ENCODE data around the gene ZSCAN12.

Gene ZSCAN12

DNA sequence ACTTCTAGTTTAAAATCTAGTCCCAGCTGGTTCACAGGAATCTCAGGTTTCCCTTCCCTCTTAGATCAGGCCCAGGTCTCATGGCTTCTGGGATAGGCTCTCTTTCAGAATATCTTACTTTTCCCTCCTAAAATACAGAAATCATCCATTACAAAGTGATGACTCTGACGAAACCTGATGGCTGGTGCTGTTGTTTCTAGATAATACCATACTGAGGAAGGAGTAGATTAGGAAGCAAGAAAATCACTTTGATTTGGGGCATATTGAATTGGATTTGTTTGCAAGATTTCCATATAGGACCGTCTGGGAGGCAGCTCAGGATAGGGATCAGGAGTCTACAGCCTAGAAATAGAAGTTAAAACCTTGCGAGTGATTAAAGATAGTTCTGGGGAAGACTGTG lies 46.2 kb downstream of the ZSCAN12 start:
- no peak overlapping the region for H3K27ac ChIP-seq
- no peak overlapping the region for H3K4me3 ChIP-seq
- H3K9me3 ChIP-seq (replicated peaks in 1 of 11) = peaks cover 0 to 23% (median 18%) of the 10 kb centered on the region in 11 experiments; a peak in 15 of 22 replicates

DNA sequence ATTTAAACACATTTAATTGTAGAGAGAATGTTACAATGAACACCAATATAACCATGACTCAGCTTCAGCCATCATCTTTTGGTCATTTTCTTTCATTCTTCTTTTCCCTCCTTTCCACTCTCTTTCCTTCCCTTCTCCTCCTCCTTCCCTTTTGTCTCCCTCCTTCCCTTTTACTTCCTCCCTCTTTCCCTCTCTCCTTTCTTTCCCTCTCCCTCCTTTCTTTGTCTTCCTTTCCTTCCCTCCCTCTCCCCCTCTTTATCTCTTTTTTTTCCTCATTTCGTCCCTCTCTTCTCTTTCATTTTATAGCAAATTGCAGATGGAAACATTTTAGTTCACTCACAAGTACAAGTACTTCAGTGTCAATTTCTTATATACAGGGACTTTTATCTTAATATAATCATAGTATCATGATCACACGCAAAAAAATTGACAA lies 48.0 kb downstream of the ZSCAN12 start:
- Histone ChIP-seq H3K9me3 (replicated peaks in 1 of 11) (peaks cover 0 to 23% (median 18%) of the 10 kb centered on the region in 11 experiments; a peak in 15 of 22 replicates), H3K36me3 (peaks cover 0 to 16% (median 13%) of the 10 kb centered on the region in 11 experiments; a peak in 15 of 22 replicates), H4K20me1 (peaks cover 0 to 13% (median 0%) of the 10 kb centered on the region in 11 experiments; a peak in 6 of 22 replicates), H3K27me3 (no peaks in the 10 kb centered on the region), H3K27ac (peak overlapping the region in 1 of 11 experiments; percentile 28; a peak in 2 of 22 replicates), H3K4me3 (peak overlapping the region in 3 of 10 experiments; percentile 77 to 88 (median 79); a peak in 2 of 20 replicates), H3K4me1 (peaks cover 24 to 32% (median 27%) of the 10 kb centered on the region in 10 experiments), H3K4me2 (peak overlapping the region; percentile 70 to 93 (median 78)), H3K9ac (no peak overlapping the region)
- TF ChIP-seq Cebpa-rat (IDR thresholded peaks at IDR 0.05) = no peak

More for the DNA sequence above, 46.2 kb downstream of the ZSCAN12 start:
- Histone ChIP-seq H3K4me2 (no peak overlapping the region), H4K20me1 (peaks cover 0 to 15% (median 0%) of the 10 kb centered on the region in 11 experiments; a peak in 6 of 22 replicates), H3K9ac (no peak overlapping the region), H3K4me1 (peaks cover 24 to 36% (median 29%) of the 10 kb centered on the region in 10 experiments), H3K36me3 (peaks cover 0 to 16% (median 13%) of the 10 kb centered on the region in 11 experiments; a peak in 15 of 22 replicates), H3K27me3 (no peaks in the 10 kb centered on the region)
- no peak for TF ChIP-seq Cebpa-rat (IDR thresholded peaks at IDR 0.05)

DNA sequence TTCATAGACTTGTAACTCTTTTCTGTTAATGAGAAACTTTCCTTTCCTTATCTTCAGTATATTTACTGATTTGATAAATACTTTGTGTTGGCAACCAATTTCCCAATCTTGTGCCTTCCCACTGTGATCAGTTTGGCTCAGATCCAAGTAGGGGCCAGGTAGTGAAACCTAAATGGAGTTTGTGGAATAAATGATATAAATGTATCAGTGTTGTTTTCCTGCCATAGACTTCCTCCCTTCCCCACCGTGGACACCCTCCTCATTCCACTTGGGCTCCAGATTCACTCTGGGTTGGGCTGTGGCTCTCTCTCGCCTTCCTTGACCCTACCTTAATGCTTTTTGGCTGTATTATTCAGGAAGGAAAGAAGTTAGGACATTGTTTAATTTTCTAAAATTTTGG lies 48.5 kb downstream of the ZSCAN12 start:
- H3K27me3 ChIP-seq = no peaks in the 10 kb centered on the region
- peaks cover 0 to 16% (median 13%) of the 10 kb centered on the region in 11 experiments; a peak in 15 of 22 replicates for H3K36me3 ChIP-seq
- peaks cover 21 to 29% (median 24%) of the 10 kb centered on the region in 10 experiments for H3K4me1 ChIP-seq
- peak overlapping the region; percentile 70 to 93 (median 78) for H3K4me2 ChIP-seq
- H3K9me3 ChIP-seq (replicated peaks in 1 of 11) = peaks cover 0 to 23% (median 18%) of the 10 kb centered on the region in 11 experiments; a peak in 15 of 22 replicates
- H3K27ac ChIP-seq = peak overlapping the region in 2 of 11 experiments; percentile 28 to 85; a peak in 2 of 22 replicates
- TF ChIP-seq Cebpa-rat (IDR thresholded peaks at IDR 0.05) = no peak
- H3K9ac ChIP-seq = peak overlapping the region in 4 of 11 experiments; percentile 79 to 86 (median 82); a peak in 3 of 22 replicates
- peaks cover 0 to 10% (median 0%) of the 10 kb centered on the region in 11 experiments; a peak in 2 of 22 replicates for H4K20me1 ChIP-seq
- H3K4me3 ChIP-seq = peak overlapping the region in 8 of 10 experiments; percentile 76 to 88 (median 78); a peak in 12 of 20 replicates

DNA sequence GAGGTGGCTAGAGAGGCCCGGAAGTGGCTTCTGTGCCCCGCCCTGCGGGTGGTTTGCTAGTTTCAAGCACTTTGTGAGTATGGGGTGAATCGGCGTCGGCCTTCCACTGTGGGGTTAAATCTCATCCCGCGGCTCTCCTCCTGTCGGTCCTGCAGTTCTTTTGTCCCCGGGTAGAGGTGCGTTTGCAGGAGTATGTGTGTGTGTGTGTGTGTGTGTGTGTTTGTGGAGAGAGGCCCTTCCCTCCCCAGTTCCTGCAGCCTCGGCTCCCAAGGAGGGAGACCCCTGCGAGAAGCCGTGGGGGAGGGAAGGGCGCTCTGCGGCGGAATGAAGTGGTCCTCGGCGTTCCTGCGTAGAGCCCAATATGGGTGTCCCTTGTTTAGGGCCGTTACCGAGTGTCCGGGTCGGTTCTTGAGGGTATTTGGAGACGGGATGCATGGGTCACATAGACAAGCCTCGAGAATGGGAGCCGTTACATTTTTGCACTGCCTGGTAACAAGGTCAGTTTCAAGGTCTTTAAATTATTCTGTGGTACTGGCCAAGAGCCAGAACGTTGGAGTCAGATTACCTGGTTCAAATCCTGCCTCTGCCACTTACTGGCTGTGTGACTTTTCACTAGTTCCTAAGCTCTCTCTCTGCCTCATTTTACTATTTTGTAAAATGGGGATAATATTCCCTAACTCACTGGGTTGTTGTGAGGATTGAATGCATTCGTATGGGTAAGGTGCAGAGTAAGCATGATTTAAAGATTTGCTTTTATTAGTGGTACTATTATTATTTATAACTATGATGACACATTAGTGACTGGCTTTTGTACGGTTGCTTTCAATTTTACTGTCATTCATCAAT lies 49.4 kb downstream of the ZSCAN12 start, which contains the start of gene ZKSCAN3:
Gene ZKSCAN3 (plus strand): TSS at position 56 of the 846 bp plus-strand sequence. CDS start 9,640 bp downstream, outside the sequence.
- peaks cover 0 to 16% (median 13%) of the 10 kb centered on the region in 11 experiments; a peak in 15 of 22 replicates for H3K36me3 ChIP-seq
- peak within 1 kb of the TSS; percentile 76 to 88 (median 78) for H3K4me3 ChIP-seq
- peaks cover 0 to 6% (median 0%) of the 10 kb centered on the region in 11 experiments; a peak in 1 of 22 replicates for H4K20me1 ChIP-seq
- no peaks in the 10 kb centered on the region for H3K27me3 ChIP-seq
- H3K9me3 ChIP-seq (replicated peaks in 1 of 11) = peaks cover 0 to 23% (median 18%) of the 10 kb centered on the region in 11 experiments; a peak in 15 of 22 replicates
- peak within 1 kb of the TSS; percentile 70 to 93 (median 83) for H3K4me2 ChIP-seq
- H3K4me1 ChIP-seq = peaks cover 15 to 20% (median 18%) of the 10 kb centered on the region in 10 experiments
- peak within 1 kb of the TSS; percentile 61 to 85 (median 77) for H3K27ac ChIP-seq
- TF ChIP-seq Cebpa-rat (IDR thresholded peaks at IDR 0.05) = no peak
- H3K9ac ChIP-seq = peak within 1 kb of the TSS; percentile 78 to 88 (median 82)

DNA sequence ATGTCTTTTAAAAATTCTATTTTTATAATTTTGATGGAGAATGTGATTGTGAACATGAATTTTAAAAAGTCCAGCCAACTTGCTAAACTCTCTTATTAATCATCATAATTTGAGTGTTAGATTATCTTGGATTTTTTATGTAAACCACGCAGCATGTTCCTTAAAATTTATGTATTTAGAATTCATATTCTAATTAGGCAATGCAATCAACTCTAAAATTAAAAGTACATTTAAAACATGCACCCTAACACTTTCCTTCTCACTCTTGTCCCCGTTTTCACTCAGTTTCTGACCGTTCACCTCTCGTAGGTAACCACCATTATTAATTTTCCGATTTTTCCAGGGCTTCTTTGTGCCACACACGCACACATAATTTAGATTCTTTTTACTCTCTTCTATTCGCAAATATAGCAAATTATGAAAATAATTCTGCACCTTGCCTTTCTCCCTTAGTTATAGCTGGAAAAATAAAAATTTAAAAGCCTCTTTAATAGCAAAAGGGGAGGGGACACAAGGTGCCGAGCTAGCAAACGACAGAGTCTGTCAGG lies 50.1 kb downstream of the ZSCAN12 start:
- no peak for TF ChIP-seq Cebpa-rat (IDR thresholded peaks at IDR 0.05)
- Histone ChIP-seq H3K4me3 (peak overlapping the region; percentile 76 to 88 (median 78)), H3K27ac (peak overlapping the region; percentile 61 to 85 (median 77)), H3K9ac (peak overlapping the region; percentile 78 to 88 (median 82)), H3K9me3 (replicated peaks in 1 of 11) (peaks cover 0 to 22% (median 18%) of the 10 kb centered on the region in 11 experiments; a peak in 15 of 22 replicates), H3K4me2 (peak overlapping the region; percentile 70 to 93 (median 83)), H3K27me3 (no peaks in the 10 kb centered on the region), H4K20me1 (peaks cover 0 to 5% (median 0%) of the 10 kb centered on the region in 11 experiments; a peak in 1 of 22 replicates), H3K4me1 (peaks cover 12 to 16% (median 14%) of the 10 kb centered on the region in 10 experiments), H3K36me3 (peaks cover 0 to 15% (median 10%) of the 10 kb centered on the region in 11 experiments; a peak in 15 of 22 replicates)

DNA sequence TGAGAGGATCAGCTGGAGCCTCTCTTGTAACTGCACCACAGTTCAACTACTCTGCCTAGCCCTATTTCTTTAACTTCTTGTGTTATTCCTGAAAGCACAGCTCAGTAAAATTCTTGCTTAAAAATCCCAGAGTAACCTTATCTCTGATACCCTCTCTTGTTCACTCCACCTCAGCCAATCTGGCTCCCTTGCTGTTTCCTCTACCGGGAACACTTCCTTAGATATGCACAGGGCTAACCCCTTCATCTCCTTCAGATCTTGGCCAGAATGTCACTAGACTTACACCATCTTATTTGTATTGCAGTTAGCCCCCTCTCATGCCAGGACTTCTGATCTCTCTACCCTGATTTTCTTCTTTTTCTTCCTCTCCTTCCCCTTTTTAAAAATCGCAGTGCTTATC lies 52.4 kb downstream of the ZSCAN12 start:
- H3K4me1 ChIP-seq = peaks cover 12 to 16% (median 14%) of the 10 kb centered on the region in 10 experiments
- TF ChIP-seq Cebpa-rat (IDR thresholded peaks at IDR 0.05) = no peak
- H4K20me1 ChIP-seq = no peaks in the 10 kb centered on the region
- H3K27me3 ChIP-seq = no peaks in the 10 kb centered on the region
- peaks cover 0 to 7% (median 3%) of the 10 kb centered on the region in 11 experiments; a peak in 4 of 22 replicates for H3K9me3 ChIP-seq (replicated peaks in 1 of 11)
- no peak overlapping the region for H3K4me2 ChIP-seq
- H3K9ac ChIP-seq = no peak overlapping the region
- no peaks in the 10 kb centered on the region; a peak in 1 of 22 replicates for H3K36me3 ChIP-seq
- no peak overlapping the region for H3K4me3 ChIP-seq
- H3K27ac ChIP-seq = no peak overlapping the region

DNA sequence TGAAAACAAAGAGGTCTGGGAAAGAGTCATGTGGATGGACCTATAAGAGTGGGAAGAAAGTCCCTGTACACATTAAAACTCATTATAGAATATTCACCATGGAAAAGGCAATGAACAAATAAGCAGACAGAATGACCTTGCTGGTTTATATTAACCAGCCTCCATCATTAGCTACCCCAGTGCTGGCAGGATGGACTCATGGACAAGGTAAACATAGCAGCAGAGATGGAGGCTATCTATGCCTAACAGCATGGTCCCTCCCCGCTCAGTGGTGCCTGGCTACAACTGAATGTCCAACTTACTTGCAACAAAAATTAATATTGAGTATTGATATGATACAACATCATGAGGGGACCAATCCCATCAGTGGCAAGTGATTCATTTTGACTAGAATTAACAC lies 54.3 kb downstream of the ZSCAN12 start:
- H3K9me3 ChIP-seq (replicated peaks in 1 of 11) = peaks cover 15 to 26% (median 20%) of the 10 kb centered on the region in 11 experiments
- no peak overlapping the region for H3K4me3 ChIP-seq
- H3K9ac ChIP-seq = no peak overlapping the region
- H4K20me1 ChIP-seq = no peaks in the 10 kb centered on the region
- H3K4me2 ChIP-seq = no peak overlapping the region
- peaks cover 0 to 2% (median 0%) of the 10 kb centered on the region in 11 experiments; a peak in 1 of 22 replicates for H3K36me3 ChIP-seq
- TF ChIP-seq Cebpa-rat (IDR thresholded peaks at IDR 0.05) = no peak
- H3K27ac ChIP-seq = no peak overlapping the region
- H3K4me1 ChIP-seq = peaks cover 0 to 15% (median under 1%) of the 10 kb centered on the region in 10 experiments; a peak in 12 of 20 replicates
- H3K27me3 ChIP-seq = no peaks in the 10 kb centered on the region

DNA sequence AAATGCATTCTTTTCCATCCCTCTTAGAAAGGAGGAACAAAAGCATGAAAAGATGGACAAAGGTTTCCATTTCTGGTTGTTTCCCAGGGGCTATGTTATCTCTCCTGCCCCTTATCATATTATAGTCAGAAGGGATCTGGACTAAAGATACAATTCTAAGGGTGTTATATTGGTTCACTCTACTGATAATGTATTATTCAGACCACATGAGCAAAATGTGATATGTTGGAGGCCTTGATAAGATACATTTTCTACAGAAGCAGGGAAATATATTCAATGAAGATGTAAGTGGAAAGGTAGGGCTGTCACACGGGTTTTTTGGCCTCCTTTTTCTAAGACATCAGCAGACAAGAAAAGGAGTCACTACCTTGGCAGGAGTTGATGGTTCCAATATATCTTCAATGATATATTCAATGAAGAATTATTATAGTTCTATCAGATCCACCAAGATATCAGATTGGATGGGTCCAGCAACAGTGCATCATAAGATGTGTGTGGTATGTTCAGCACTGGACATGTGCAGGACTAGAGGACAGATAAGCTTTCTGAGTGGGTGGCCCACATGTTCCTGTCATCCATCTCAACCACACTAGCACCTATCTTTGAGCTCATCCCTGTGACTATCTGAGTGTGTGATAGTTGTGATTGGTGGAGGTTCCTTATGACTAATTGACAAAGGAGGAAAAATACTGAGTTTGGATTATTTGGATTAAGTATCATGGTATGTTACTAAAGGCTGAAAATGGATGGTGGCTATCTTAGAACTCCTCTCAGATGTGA lies 55.5 kb downstream of the ZSCAN12 start:
- H3K4me3 ChIP-seq = no peak overlapping the region
- no peak for TF ChIP-seq Cebpa-rat (IDR thresholded peaks at IDR 0.05)
- no peaks in the 10 kb centered on the region for H4K20me1 ChIP-seq
- peaks cover 26 to 37% (median 31%) of the 10 kb centered on the region in 11 experiments for H3K9me3 ChIP-seq (replicated peaks in 1 of 11)
- no peak overlapping the region for H3K4me2 ChIP-seq
- H3K27ac ChIP-seq = no peak overlapping the region
- peaks cover 0 to 13% (median 0%) of the 10 kb centered on the region in 10 experiments; a peak in 4 of 20 replicates for H3K4me1 ChIP-seq
- H3K27me3 ChIP-seq = no peaks in the 10 kb centered on the region
- no peak overlapping the region for H3K9ac ChIP-seq
- H3K36me3 ChIP-seq = peaks cover 0 to 8% (median 0%) of the 10 kb centered on the region in 11 experiments; a peak in 2 of 22 replicates
